Activated naive CD8-positive, alpha-beta T cell treated with anti-CD3 and anti-CD28 coated beads, Interleukin-2, amount 50 U/mL, for 24 hours (primary cell): ENCODE data around the gene TBC1D5.

Experiments used
- ATAC-seq: fragments of 150-1000 bp; cut with Tn5 transposase; one replicate; pipeline ENCODE4 v1.10.0; 2021
- DNase-seq: peaks from one replicate; pipeline ENCODE4 v3.0.0; 2021
- H3K27ac Mint-ChIP-seq: one replicate; pipeline ENCODE4 v1.8.0; 2021; ENCODE audit warnings: mild to moderate bottlenecking, mixed read lengths
- H3K27me3 Mint-ChIP-seq: one replicate; pipeline ENCODE4 v1.8.0; 2021; ENCODE audit warnings: mixed read lengths
- H3K36me3 Mint-ChIP-seq: one replicate; pipeline ENCODE4 v1.8.0; 2021; ENCODE audit warnings: low read depth, mixed read lengths
- H3K4me1 Mint-ChIP-seq: one replicate; pipeline ENCODE4 v1.8.0; 2021; ENCODE audit warnings: mixed read lengths
- H3K4me3 Mint-ChIP-seq: one replicate; pipeline ENCODE4 v1.8.0; 2021; ENCODE audit warnings: mild to moderate bottlenecking, moderate library complexity, mixed read lengths
- H3K9me3 Mint-ChIP-seq: one replicate; pipeline ENCODE4 v1.8.0; 2021; ENCODE audit warnings: mixed read lengths

The TBC1D5 gene

GRCh38 chr3:17111586-17111985 lies 630.8 kb downstream of the TBC1D5 start:
- peaks cover 5% of the 10 kb centered on the region for H3K9me3 Mint-ChIP-seq
- peaks cover 11% of the 10 kb centered on the region for H3K4me1 Mint-ChIP-seq
- H3K36me3 Mint-ChIP-seq: no peaks in the 10 kb centered on the region
- H3K27ac Mint-ChIP-seq: no peak overlapping the region
- no peaks in the 10 kb centered on the region for H3K27me3 Mint-ChIP-seq
- DNase-seq (no peak), ATAC-seq (peak; percentile 57)
- H3K4me3 Mint-ChIP-seq: no peak overlapping the region

- H3K27ac Mint-ChIP-seq: no peak overlapping the region
- DNase-seq (no peak), ATAC-seq (peak; percentile 69)
- H3K36me3 Mint-ChIP-seq: no peaks in the 10 kb centered on the region
- H3K4me1 Mint-ChIP-seq: peaks cover 11% of the 10 kb centered on the region
- H3K4me3 Mint-ChIP-seq: no peak overlapping the region
- no peaks in the 10 kb centered on the region for H3K27me3 Mint-ChIP-seq
- H3K9me3 Mint-ChIP-seq: peaks cover 9% of the 10 kb centered on the region
Measured at GRCh38 chr3:17110660-17111396, 631.6 kb downstream of the TBC1D5 start.
